BJ (cell line): ENCODE measurements around the gene CDC23. TPM values are rescaled to one million over a fixed set of nuclear protein-coding genes. Genes with fewer than 3 reads are reported as not detected.

Experiments used
- CTCF ChIA-PET: fragments of 350-600 bp; formaldehyde crosslinking; extraction: SDS; loops from one replicate; lab custom pipeline; 2021; ENCODE audit warnings: antibody characterized with exemption, inconsistent platforms; lab: Yijun Ruan, JAX
- POLR2A ChIA-PET: fragments of 300-600 bp; sonication (Branson Sonifier 250); formaldehyde crosslinking; extraction: SDS; loops from one replicate; lab custom pipeline; 2021; ENCODE audit warnings: antibody characterized with exemption; lab: Charles Lee
- DNase-seq: peaks from one replicate; pipeline ENCODE4 v3.0.0-alpha.2; 2011; ENCODE audit warnings: low read depth
- H3K27me3 ChIP-seq: 2 replicates; pipeline ENCODE4 v1.6.0; 2011; ENCODE audit warnings: low read length; ENCODE audit not compliant: control insufficient read depth, insufficient read depth
- H3K36me3 ChIP-seq: 2 replicates; pipeline ENCODE4 v1.5.1; 2011; ENCODE audit warnings: low read length; ENCODE audit not compliant: control insufficient read depth, insufficient read depth
- H3K4me3 ChIP-seq: 2 replicates; pipeline ENCODE4 v1.5.1; 2011; ENCODE audit warnings: low read depth, mild to moderate bottlenecking, control low read depth, low read length
- CTCF ChIP-seq: IDR thresholded peaks from 2 replicates; pipeline ENCODE4 v1.5.1; 2011; ENCODE audit warnings: low read depth, mild to moderate bottlenecking, control low read depth, inconsistent platforms, low read length, moderate library complexity; ENCODE audit not compliant: insufficient read depth
- polyA plus RNA-seq: library from polyadenylated mRNA; depleted of rRNA; stranded (reverse); fragments of >200 nt; gene quantifications from 2 replicates; pipeline ENCODE4 v1.2.3, GENCODE V29; 2011

CDC23 gene
- polyA plus RNA-seq, 1 experiment = 20.9 TPM

- no peak for TF ChIP-seq CTCF
- POLR2A ChIA-PET = no interaction called here
- H3K27me3 ChIP-seq = peaks cover 1% of the 10 kb centered on the region; the same call in 1 of the 2 replicates
- no peak overlapping the region for H3K4me3 ChIP-seq
- no peak for DNase-seq
- CTCF ChIA-PET = no interaction called here
- no peaks in the 10 kb centered on the region for H3K36me3 ChIP-seq
Observed at GRCh38 chr5:138230261-138230660, 17.1 kb upstream of the CDC23 start.

DNA sequence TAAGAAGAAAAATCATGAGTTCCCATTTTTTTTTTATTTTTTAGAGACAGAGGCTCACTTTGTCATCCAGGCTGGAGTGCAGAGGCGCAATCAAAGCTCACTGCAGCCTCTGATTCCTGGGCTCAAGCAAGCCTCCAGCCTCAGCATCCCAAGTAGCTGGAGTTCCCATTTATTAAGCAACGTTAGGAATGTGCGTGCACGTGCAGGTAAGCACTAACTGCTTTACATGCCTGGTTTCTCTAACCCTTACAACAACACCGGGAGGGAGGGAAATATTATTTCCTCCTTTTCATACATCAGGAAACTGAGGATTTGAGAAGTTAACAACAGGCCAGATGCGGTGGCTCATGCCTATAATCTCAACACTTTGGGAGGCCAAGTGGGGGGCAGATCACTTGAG lies 16.3 kb upstream of the CDC23 start:
- no peak for TF ChIP-seq CTCF
- Histone ChIP-seq H3K4me3 (no peak overlapping the region), H3K27me3 (peaks cover 1% of the 10 kb centered on the region; the same call in 1 of the 2 replicates), H3K36me3 (no peaks in the 10 kb centered on the region)
- POLR2A ChIA-PET = no interaction called here
- CTCF ChIA-PET = no interaction called here
- no peak for DNase-seq

GRCh38 chr5:138226910-138227309 lies 13.8 kb upstream of the CDC23 start:
- Histone ChIP-seq H3K36me3 (no peaks in the 10 kb centered on the region), H3K4me3 (no peak overlapping the region), H3K27me3 (peaks cover 1% of the 10 kb centered on the region; the same call in 1 of the 2 replicates)
- TF ChIP-seq CTCF = no peak
- ChIA-PET CTCF (interaction anchor here (0.6 kb wide), 1 partner anchor 150 kb away, joined by 3 read pairs; no protein-coding TSS in a partner anchor), POLR2A (no interaction called here)
- DNase-seq = no peak

DNA sequence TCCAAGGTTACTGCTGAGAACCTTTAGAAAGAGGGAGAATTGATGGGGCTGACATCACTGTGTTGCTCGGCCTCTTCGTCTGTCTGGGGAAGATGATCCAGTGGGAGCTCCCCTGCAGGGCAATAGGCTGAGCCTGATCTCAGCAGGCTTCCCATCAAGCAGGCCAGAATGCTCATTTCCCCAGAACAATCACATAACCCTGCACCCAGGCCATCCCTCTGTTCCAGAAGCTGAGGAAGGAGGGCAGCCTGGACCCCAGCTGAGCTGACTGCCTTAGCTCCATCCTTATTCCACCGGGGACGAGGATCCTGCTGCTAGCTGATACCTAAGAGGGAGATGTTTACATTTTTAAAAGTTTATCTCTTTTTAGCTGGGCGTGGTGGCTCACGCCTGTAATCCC lies 11.6 kb upstream of the CDC23 start:
- ChIA-PET POLR2A (no interaction called here), CTCF (interaction anchor here (1.0 to 4.0 kb wide), 5 partner anchors 9 to 129 kb away, joined by 3 to 39 read pairs (median 15); partner anchors contain the start of gene CDC23)
- no peak for DNase-seq
- H3K4me3 ChIP-seq = no peak overlapping the region
- H3K27me3 ChIP-seq = peaks cover 1% of the 10 kb centered on the region; the same call in 1 of the 2 replicates
- no peaks in the 10 kb centered on the region for H3K36me3 ChIP-seq
- TF ChIP-seq CTCF = no peak

DNA sequence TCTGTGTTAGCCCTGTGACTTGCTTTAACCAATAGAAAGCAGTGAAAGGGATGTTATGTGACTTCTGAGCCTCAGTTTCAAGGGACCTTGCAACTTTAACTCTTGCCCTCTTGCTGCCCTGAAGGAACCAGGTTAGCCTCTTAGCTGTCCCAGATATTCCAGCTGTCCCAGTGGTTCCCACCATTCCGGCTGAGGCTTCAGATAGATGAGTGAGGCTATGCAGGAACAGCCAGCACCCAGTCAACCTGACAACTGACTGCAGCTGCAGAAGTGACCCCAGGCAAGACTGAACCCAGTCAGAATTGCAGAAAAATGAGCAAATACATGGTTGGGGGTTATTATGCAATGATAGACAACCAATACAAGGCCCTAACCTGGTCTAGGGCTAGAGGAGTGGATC lies 10.4 kb upstream of the CDC23 start:
- no peak for DNase-seq
- TF ChIP-seq CTCF = no peak
- Histone ChIP-seq H3K27me3 (no peaks in the 10 kb centered on the region), H3K4me3 (no peak overlapping the region), H3K36me3 (no peaks in the 10 kb centered on the region)
- ChIA-PET CTCF (interaction anchor here (0.7 to 4.0 kb wide), 12 partner anchors 10 to 197 kb away, joined by 3 to 39 read pairs (median 5); partner anchors contain the start of gene CDC23), POLR2A (no interaction called here)
